WTC11 (cell line): Measurements from ENCODE around the gene MAPK8IP2. TPM values are rescaled to one million over a fixed set of nuclear protein-coding genes. Genes with fewer than 3 reads are reported as not detected.

Source experiments
- ATAC-seq: fragments of 200-7000 bp; cut with Tn5 transposase; 2 replicates; pipeline ENCODE4 v1.10.0; 2021; ENCODE audit warnings: mild to moderate bottlenecking, moderate library complexity
- CTCF ChIA-PET: fragments of 300-600 bp; sonication (Branson Sonifier 250); formaldehyde crosslinking; loops from one replicate; lab custom pipeline; 2021; ENCODE audit warnings: antibody characterized with exemption; lab: Charles Lee
- POLR2A ChIA-PET: fragments of 350-600 bp; sonication (Branson Sonifier 250); formaldehyde crosslinking; loops from one replicate; lab custom pipeline; 2021; ENCODE audit warnings: antibody characterized with exemption; lab: Charles Lee
- DNase-seq: peaks from one replicate; pipeline ENCODE4 v3.0.0; 2021; ENCODE audit warnings: low spot score
- H3K27ac Mint-ChIP-seq: 2 replicates; pipeline ENCODE4 v1.8.0; 2021; ENCODE audit warnings: mixed read lengths
- H3K27me3 Mint-ChIP-seq: 2 replicates; pipeline ENCODE4 v1.8.0; 2021; ENCODE audit warnings: low read depth, mild to moderate bottlenecking, moderate library complexity, mixed read lengths
- H3K36me3 Mint-ChIP-seq: 2 replicates; pipeline ENCODE4 v1.8.0; 2021; ENCODE audit warnings: mixed read lengths
- H3K4me1 Mint-ChIP-seq: 2 replicates; pipeline ENCODE4 v1.8.0; 2022; ENCODE audit warnings: mixed read lengths
- H3K4me3 Mint-ChIP-seq: 2 replicates; pipeline ENCODE4 v1.8.0; 2021; ENCODE audit warnings: mild to moderate bottlenecking, moderate library complexity, mixed read lengths
- H3K9me3 Mint-ChIP-seq: 2 replicates; pipeline ENCODE4 v1.8.0; 2021; ENCODE audit warnings: mixed read lengths
- ETV6 ChIP-seq: sonication (generic); formaldehyde crosslinking; IDR thresholded peaks from 2 replicates; pipeline ENCODE4 v1.8.1; 2022; ENCODE audit warnings: mild to moderate bottlenecking, missing genetic modification reagents
- FOXP1 ChIP-seq: sonication (generic); formaldehyde crosslinking; IDR thresholded peaks from 2 replicates; pipeline ENCODE4 v1.8.0; 2022; ENCODE audit warnings: missing genetic modification reagents, mild to moderate bottlenecking, moderate library complexity, borderline replicate concordance
- HMGA2 ChIP-seq: fragments of 250-450 bp; sonication (Bioruptor Pico); IDR thresholded peaks from 2 replicates; pipeline ENCODE4 v1.4.0; 2021; ENCODE audit warnings: mild to moderate bottlenecking, moderate library complexity
- JAZF1 ChIP-seq: fragments of 250-450 bp; sonication (Bioruptor Pico); IDR thresholded peaks from 2 replicates; pipeline ENCODE4 v1.9.0; 2021; ENCODE audit warnings: moderate library complexity, mild to moderate bottlenecking, inconsistent platforms
- NR1H2 ChIP-seq: sonication (generic); formaldehyde crosslinking; IDR thresholded peaks from 2 replicates; pipeline ENCODE4 v1.9.0; 2021; ENCODE audit warnings: mild to moderate bottlenecking, moderate library complexity, missing genetic modification reagents
- OVOL2 ChIP-seq: fragments of 250-450 bp; sonication (Bioruptor Pico); IDR thresholded peaks from 2 replicates; pipeline ENCODE4 v1.9.0; 2021; ENCODE audit warnings: mild to moderate bottlenecking, borderline replicate concordance
- RELA ChIP-seq: sonication (generic); formaldehyde crosslinking; IDR thresholded peaks from 2 replicates; pipeline ENCODE4 v1.8.1; 2022; ENCODE audit warnings: missing genetic modification reagents, mild to moderate bottlenecking, borderline replicate concordance
- SMAD4 ChIP-seq: sonication (generic); formaldehyde crosslinking; IDR thresholded peaks from 2 replicates; pipeline ENCODE4 v1.8.0; 2022; ENCODE audit warnings: mild to moderate bottlenecking, missing genetic modification reagents
- SOX15 ChIP-seq: fragments of 250-450 bp; sonication (Bioruptor Pico); IDR thresholded peaks from 2 replicates; pipeline ENCODE4 v1.9.0; 2021; ENCODE audit warnings: mild to moderate bottlenecking
- SP1 ChIP-seq: sonication (generic); formaldehyde crosslinking; conservative IDR thresholded peaks from 2 replicates; pipeline ENCODE4 v1.8.1; 2022; ENCODE audit warnings: missing genetic modification reagents
- ZNF121 ChIP-seq: sonication (generic); formaldehyde crosslinking; IDR thresholded peaks from 2 replicates; pipeline ENCODE4 v1.8.0; 2023; ENCODE audit warnings: missing genetic modification reagents
- ZNF232 ChIP-seq: sonication (generic); formaldehyde crosslinking; IDR thresholded peaks from 2 replicates; pipeline ENCODE4 v1.8.0; 2022; ENCODE audit warnings: mild to moderate bottlenecking, missing genetic modification reagents
- total RNA-seq: library from RNA; stranded (reverse); gene quantifications from 3 replicates; pipeline ENCODE4 v1.2.3, GENCODE V29; 2021
- TF ChIP-seq, protein P1 (sequence below): sonication (generic); formaldehyde crosslinking; IDR thresholded peaks from 2 replicates; pipeline ENCODE4 v1.8.1; 2022; ENCODE audit warnings: low read depth, mild to moderate bottlenecking, moderate library complexity, missing genetic modification reagents, borderline replicate concordance
- TF ChIP-seq, protein P2 (sequence below): sonication (generic); formaldehyde crosslinking; IDR thresholded peaks from 2 replicates; pipeline ENCODE4 v1.8.1; 2023; ENCODE audit warnings: mild to moderate bottlenecking, missing genetic modification reagents
- TF ChIP-seq, protein P3 (sequence below): sonication (generic); formaldehyde crosslinking; IDR thresholded peaks from 2 replicates; pipeline ENCODE4 v1.8.1; 2023; ENCODE audit warnings: mild to moderate bottlenecking, missing genetic modification reagents, moderate library complexity
- TF ChIP-seq, protein P4 (sequence below): sonication (generic); formaldehyde crosslinking; IDR thresholded peaks from 2 replicates; pipeline ENCODE4 v1.8.1; 2023; ENCODE audit warnings: mild to moderate bottlenecking, missing genetic modification reagents, borderline replicate concordance
- TF ChIP-seq, protein P5 (sequence below): sonication (generic); formaldehyde crosslinking; IDR thresholded peaks from 2 replicates; pipeline ENCODE4 v1.8.0; 2023; ENCODE audit warnings: missing genetic modification reagents
- TF ChIP-seq, protein P6 (sequence below): fragments of 250-450 bp; sonication (Bioruptor Pico); IDR thresholded peaks from 2 replicates; pipeline ENCODE4 v1.9.0; 2021; ENCODE audit warnings: moderate library complexity, mild to moderate bottlenecking, inconsistent platforms, borderline replicate concordance
- TF ChIP-seq, protein P7 (sequence below): sonication (generic); formaldehyde crosslinking; IDR thresholded peaks from 2 replicates; pipeline ENCODE4 v1.8.0; 2022; ENCODE audit warnings: mild to moderate bottlenecking, missing genetic modification reagents

The MAPK8IP2 gene
- total RNA-seq, 1 experiment from 2014 or later, result 4.9 TPM

DNA sequence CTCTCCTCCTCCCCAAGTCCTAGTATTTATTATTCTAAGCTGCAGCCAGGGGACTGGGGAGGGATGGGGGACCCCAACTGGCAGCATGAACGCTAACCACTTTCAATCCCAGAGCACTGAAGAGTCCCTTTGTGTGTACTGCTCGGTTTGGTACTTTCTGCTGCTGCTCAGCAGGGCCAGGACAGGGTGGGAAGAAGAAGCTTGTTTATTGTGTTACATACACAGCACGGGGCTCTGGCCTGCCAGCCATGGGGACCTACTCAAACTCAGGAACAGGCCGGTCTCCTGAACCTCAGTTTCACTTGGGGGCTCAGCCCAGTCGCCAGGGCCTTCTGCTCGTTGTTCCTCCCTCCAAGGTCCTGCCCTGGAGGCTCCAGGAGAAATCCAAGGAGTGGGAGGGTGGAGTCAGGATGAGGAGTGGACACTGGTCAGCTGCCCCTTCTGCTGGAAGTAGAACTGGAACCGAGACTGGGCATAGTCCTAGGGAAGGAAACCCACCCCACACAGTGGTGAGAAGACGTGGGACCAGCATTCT lies 21.8 kb upstream of the MAPK8IP2 start:
- ATAC-seq (no peak), DNase-seq (no peak)
- H3K9me3 Mint-ChIP-seq, result no peaks in the 10 kb centered on the region
- peaks cover 7% of the 10 kb centered on the region for H3K36me3 Mint-ChIP-seq
- no peak for TF ChIP-seq ZNF121 (CRISPR knock-in tag)
- peaks cover 8% of the 10 kb centered on the region for H3K4me1 Mint-ChIP-seq
- no peak overlapping the region for H3K27ac Mint-ChIP-seq
- CTCF ChIA-PET, result interaction anchor here (0.6 to 5.0 kb wide), 4 partner anchors 16 to 64 kb away, joined by 3 to 25 read pairs (median 4); partner anchors contain the start of genes ARSA, SCO2 and SYCE3
- peaks cover 6% of the 10 kb centered on the region; the same call in 1 of the 2 replicates for H3K27me3 Mint-ChIP-seq
- H3K4me3 Mint-ChIP-seq, result no peak overlapping the region
- POLR2A ChIA-PET, result no interaction called here

DNA sequence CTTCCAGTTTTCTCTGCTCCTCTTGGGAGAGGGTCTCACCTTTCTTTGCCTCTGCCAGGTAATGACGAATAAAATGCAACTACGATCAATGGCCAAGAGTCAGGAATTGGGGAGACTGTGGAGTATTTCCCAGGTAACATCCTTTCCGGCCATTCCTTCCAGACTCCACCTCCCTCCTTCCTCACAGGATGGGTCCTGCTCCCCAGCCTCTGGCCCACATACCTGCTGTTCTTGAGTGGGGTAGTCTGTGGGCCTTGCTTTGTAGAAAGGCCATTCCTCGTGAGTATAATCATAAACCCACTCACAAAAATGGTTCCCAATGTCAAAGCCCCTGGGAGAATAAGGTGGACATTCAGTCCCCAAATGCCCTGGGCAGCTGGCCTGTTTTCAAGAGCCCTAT lies 20.8 kb upstream of the MAPK8IP2 start:
- ChIA-PET CTCF (no interaction called here), POLR2A (no interaction called here)
- no peak for DNase-seq
- ATAC-seq, result no peak
- H3K27ac Mint-ChIP-seq, result no peak overlapping the region
- TF ChIP-seq, protein P1, sequence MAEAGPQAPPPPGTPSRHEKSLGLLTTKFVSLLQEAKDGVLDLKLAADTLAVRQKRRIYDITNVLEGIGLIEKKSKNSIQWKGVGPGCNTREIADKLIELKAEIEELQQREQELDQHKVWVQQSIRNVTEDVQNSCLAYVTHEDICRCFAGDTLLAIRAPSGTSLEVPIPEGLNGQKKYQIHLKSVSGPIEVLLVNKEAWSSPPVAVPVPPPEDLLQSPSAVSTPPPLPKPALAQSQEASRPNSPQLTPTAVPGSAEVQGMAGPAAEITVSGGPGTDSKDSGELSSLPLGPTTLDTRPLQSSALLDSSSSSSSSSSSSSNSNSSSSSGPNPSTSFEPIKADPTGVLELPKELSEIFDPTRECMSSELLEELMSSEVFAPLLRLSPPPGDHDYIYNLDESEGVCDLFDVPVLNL (CRISPR knock-in tag), result no peak
- TF ChIP-seq, protein P2, sequence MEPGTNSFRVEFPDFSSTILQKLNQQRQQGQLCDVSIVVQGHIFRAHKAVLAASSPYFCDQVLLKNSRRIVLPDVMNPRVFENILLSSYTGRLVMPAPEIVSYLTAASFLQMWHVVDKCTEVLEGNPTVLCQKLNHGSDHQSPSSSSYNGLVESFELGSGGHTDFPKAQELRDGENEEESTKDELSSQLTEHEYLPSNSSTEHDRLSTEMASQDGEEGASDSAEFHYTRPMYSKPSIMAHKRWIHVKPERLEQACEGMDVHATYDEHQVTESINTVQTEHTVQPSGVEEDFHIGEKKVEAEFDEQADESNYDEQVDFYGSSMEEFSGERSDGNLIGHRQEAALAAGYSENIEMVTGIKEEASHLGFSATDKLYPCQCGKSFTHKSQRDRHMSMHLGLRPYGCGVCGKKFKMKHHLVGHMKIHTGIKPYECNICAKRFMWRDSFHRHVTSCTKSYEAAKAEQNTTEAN, result no peak
- no peak for TF ChIP-seq SOX15 (CRISPR knock-in tag)
- TF ChIP-seq ETV6, result no peak
- TF ChIP-seq ZNF232 (CRISPR knock-in tag), result no peak
- TF ChIP-seq HMGA2, result no peak
- no peak for TF ChIP-seq RELA
- no peak for TF ChIP-seq SMAD4 (CRISPR knock-in tag)
- no peak for TF ChIP-seq NR1H2 (CRISPR knock-in tag)
- TF ChIP-seq, protein P3, sequence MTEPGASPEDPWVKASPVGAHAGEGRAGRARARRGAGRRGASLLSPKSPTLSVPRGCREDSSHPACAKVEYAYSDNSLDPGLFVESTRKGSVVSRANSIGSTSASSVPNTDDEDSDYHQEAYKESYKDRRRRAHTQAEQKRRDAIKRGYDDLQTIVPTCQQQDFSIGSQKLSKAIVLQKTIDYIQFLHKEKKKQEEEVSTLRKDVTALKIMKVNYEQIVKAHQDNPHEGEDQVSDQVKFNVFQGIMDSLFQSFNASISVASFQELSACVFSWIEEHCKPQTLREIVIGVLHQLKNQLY (CRISPR knock-in tag), result no peak
- TF ChIP-seq JAZF1 (CRISPR knock-in tag), result no peak
- TF ChIP-seq, protein P4, sequence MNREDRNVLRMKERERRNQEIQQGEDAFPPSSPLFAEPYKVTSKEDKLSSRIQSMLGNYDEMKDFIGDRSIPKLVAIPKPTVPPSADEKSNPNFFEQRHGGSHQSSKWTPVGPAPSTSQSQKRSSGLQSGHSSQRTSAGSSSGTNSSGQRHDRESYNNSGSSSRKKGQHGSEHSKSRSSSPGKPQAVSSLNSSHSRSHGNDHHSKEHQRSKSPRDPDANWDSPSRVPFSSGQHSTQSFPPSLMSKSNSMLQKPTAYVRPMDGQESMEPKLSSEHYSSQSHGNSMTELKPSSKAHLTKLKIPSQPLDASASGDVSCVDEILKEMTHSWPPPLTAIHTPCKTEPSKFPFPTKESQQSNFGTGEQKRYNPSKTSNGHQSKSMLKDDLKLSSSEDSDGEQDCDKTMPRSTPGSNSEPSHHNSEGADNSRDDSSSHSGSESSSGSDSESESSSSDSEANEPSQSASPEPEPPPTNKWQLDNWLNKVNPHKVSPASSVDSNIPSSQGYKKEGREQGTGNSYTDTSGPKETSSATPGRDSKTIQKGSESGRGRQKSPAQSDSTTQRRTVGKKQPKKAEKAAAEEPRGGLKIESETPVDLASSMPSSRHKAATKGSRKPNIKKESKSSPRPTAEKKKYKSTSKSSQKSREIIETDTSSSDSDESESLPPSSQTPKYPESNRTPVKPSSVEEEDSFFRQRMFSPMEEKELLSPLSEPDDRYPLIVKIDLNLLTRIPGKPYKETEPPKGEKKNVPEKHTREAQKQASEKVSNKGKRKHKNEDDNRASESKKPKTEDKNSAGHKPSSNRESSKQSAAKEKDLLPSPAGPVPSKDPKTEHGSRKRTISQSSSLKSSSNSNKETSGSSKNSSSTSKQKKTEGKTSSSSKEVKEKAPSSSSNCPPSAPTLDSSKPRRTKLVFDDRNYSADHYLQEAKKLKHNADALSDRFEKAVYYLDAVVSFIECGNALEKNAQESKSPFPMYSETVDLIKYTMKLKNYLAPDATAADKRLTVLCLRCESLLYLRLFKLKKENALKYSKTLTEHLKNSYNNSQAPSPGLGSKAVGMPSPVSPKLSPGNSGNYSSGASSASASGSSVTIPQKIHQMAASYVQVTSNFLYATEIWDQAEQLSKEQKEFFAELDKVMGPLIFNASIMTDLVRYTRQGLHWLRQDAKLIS (CRISPR knock-in tag), result no peak
- peaks cover 7% of the 10 kb centered on the region for H3K36me3 Mint-ChIP-seq
- H3K4me3 Mint-ChIP-seq, result no peak overlapping the region
- H3K4me1 Mint-ChIP-seq, result peaks cover 9% of the 10 kb centered on the region
- peaks cover 7% of the 10 kb centered on the region; the same call in 1 of the 2 replicates for H3K27me3 Mint-ChIP-seq
- H3K9me3 Mint-ChIP-seq, result no peaks in the 10 kb centered on the region

DNA sequence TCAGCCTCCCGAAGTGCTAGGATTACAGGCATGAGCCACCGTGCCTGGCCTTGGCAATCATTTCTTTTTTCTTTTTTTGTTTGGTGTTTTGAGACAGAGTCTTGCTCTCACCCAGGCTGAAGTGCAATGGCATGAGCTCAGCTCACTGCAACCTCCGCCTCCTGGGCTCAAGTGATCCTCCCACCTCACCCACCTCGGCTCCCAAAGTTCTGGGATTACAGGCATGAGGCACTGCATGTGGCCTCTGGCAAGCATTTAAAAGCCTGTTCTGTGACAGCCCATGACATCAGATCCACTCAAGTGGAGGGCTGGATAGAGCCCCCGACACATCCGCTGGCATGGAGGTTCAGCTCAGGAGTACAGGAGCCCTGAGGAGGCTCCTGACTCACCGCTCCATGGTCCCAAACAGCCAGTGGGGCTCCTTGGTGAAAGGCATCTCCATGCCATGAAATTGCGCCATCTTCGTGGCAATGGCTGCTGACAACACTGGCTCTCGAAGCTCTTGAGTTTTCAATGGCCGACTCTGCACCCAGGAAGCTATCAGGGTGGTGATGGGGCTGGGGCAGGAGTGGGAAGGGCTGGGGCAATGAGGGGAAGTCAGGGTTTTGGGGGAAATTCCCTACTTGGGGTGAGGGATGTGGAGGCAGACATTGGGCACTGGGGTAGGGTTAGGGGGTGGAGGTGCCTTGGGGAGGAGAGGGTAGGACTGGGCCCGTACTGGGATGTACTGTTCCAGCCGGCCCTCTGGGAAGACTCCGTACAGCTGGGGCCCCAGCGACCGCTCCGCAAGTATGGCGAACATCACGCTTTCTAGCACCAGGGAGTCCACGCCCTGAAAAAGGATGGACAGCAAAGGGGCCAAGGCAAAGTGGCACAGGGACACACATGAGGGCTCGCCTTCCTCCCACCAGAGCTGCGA lies 19.3 kb upstream of the MAPK8IP2 start:
- Mint-ChIP-seq H3K27me3 (peaks cover 10% of the 10 kb centered on the region), H3K36me3 (peaks cover 7% of the 10 kb centered on the region), H3K4me3 (peak overlapping the region; percentile 77), H3K4me1 (peaks cover 9% of the 10 kb centered on the region), H3K9me3 (no peaks in the 10 kb centered on the region), H3K27ac (no peak overlapping the region)
- CTCF ChIA-PET, result interaction anchor here (1.0 to 1.5 kb wide), 3 partner anchors 19 to 60 kb away, joined by 4 to 7 read pairs (median 6); partner anchors contain the start of genes SCO2 and SYCE3
- POLR2A ChIA-PET, result no interaction called here
- DNase-seq, result no peak
- ATAC-seq, result no peak
- TF ChIP-seq, protein P2, result no peak
- TF ChIP-seq, protein P5, sequence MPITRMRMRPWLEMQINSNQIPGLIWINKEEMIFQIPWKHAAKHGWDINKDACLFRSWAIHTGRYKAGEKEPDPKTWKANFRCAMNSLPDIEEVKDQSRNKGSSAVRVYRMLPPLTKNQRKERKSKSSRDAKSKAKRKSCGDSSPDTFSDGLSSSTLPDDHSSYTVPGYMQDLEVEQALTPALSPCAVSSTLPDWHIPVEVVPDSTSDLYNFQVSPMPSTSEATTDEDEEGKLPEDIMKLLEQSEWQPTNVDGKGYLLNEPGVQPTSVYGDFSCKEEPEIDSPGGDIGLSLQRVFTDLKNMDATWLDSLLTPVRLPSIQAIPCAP (CRISPR knock-in tag), result no peak
- TF ChIP-seq, protein P6, sequence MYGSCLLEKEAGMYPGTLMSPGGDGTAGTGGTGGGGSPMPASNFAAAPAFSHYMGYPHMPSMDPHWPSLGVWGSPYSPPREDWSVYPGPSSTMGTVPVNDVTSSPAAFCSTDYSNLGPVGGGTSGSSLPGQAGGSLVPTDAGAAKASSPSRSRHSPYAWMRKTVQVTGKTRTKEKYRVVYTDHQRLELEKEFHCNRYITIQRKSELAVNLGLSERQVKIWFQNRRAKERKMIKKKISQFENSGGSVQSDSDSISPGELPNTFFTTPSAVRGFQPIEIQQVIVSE (CRISPR knock-in tag), result no peak
- TF ChIP-seq NR1H2 (CRISPR knock-in tag), result no peak
- TF ChIP-seq, protein P7, sequence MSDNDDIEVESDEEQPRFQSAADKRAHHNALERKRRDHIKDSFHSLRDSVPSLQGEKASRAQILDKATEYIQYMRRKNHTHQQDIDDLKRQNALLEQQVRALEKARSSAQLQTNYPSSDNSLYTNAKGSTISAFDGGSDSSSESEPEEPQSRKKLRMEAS (CRISPR knock-in tag), result no peak
- no peak for TF ChIP-seq ZNF121 (CRISPR knock-in tag)
- TF ChIP-seq OVOL2 (CRISPR knock-in tag), result no peak
- no peak for TF ChIP-seq FOXP1 (CRISPR knock-in tag)
- TF ChIP-seq SP1 (CRISPR knock-in tag), result no peak
